Loucy (cell line): ENCODE data around the gene PHTF1.

ENCODE experiments used
- H2AFZ ChIP-seq: fragments of 200-600 bp; sonication (generic); 2 replicates; pipeline ENCODE4 v1.6.0; 2016; ENCODE audit warnings: antibody characterized with exemption, mild to moderate bottlenecking, low read length, moderate library complexity
- H3F3A ChIP-seq: fragments of 200-600 bp; 2 replicates; pipeline ENCODE4 v1.6.0; 2016; ENCODE audit warnings: antibody characterized with exemption, low read depth, mild to moderate bottlenecking
- H3K27me3 ChIP-seq: fragments of 200-600 bp; sonication (generic); 2 replicates; pipeline ENCODE4 v1.6.1; 2014; ENCODE audit warnings: low read length, mild to moderate bottlenecking; ENCODE audit not compliant: insufficient read depth, poor library complexity, severe bottlenecking
- H3K36me3 ChIP-seq: fragments of 200-600 bp; sonication (generic); 2 replicates; pipeline ENCODE4 v1.6.1; 2016; ENCODE audit warnings: low read length; ENCODE audit not compliant: insufficient read depth
- H3K4me1 ChIP-seq: fragments of 200-600 bp; sonication (generic); 2 replicates; pipeline ENCODE4 v1.5.1; 2014; ENCODE audit warnings: low read length, mild to moderate bottlenecking; ENCODE audit not compliant: insufficient read depth, poor library complexity, severe bottlenecking
- H3K4me2 ChIP-seq: fragments of 200-600 bp; sonication (generic); 2 replicates; pipeline ENCODE4 v1.6.0; 2014; ENCODE audit warnings: antibody characterized with exemption, low read length, low read depth, mild to moderate bottlenecking; ENCODE audit not compliant: poor library complexity, severe bottlenecking
- H3K4me3 ChIP-seq: fragments of 200-600 bp; sonication (generic); 2 replicates; pipeline ENCODE4 v1.5.1; 2014; ENCODE audit warnings: low read length, mild to moderate bottlenecking, mixed read lengths; ENCODE audit not compliant: poor library complexity, severe bottlenecking
- H3K79me2 ChIP-seq: fragments of 200-600 bp; sonication (generic); 2 replicates; pipeline ENCODE4 v1.6.1; 2014; ENCODE audit warnings: low read length; ENCODE audit not compliant: insufficient read depth
- H3K9ac ChIP-seq: fragments of 200-600 bp; sonication (generic); 2 replicates; pipeline ENCODE4 v1.6.0; 2014; ENCODE audit warnings: mild to moderate bottlenecking, low read depth, low read length, moderate library complexity; ENCODE audit not compliant: poor library complexity, severe bottlenecking
- H3K9me2 ChIP-seq: fragments of 200-600 bp; sonication (generic); replicated peaks from 2 replicates; pipeline ENCODE4 v1.6.1; 2016; ENCODE audit warnings: low read depth, low read length, mixed read lengths
- H3K9me3 ChIP-seq: fragments of 200-600 bp; sonication (generic); 2 replicates; pipeline ENCODE4 v1.6.1; 2014; ENCODE audit warnings: mild to moderate bottlenecking, antibody characterized with exemption, low read length, low read depth; ENCODE audit not compliant: insufficient read depth
- H4K20me1 ChIP-seq: fragments of 200-600 bp; sonication (generic); 2 replicates; pipeline ENCODE4 v1.6.0; 2014; ENCODE audit warnings: antibody characterized with exemption, low read length, mild to moderate bottlenecking; ENCODE audit not compliant: insufficient read depth, poor library complexity, severe bottlenecking
- CTCF ChIP-seq: fragments of 200-600 bp; sonication (generic); conservative IDR thresholded peaks from 2 replicates; pipeline ENCODE4 v1.5.1; 2014; ENCODE audit warnings: mild to moderate bottlenecking, antibody characterized with exemption, low read length
- EZH2phosphoT487 ChIP-seq: fragments of 200-600 bp; IDR thresholded peaks from 2 replicates; pipeline ENCODE4 v1.6.1; 2018; ENCODE audit warnings: antibody characterized with exemption, mild to moderate bottlenecking, moderate library complexity, borderline replicate concordance

The PHTF1 gene

GRCh38 chr1:113768916-113769600 is 9.8 kb upstream of the PHTF1 start:
- H3K4me2 ChIP-seq: peak overlapping the region; percentile 8
- TF ChIP-seq EZH2phosphoT487 (no peak), CTCF (no peak)
- no peaks in the 10 kb centered on the region for H3K27me3 ChIP-seq
- H3K36me3 ChIP-seq: peaks cover 93% of the 10 kb centered on the region
- peaks cover 13% of the 10 kb centered on the region for H3K4me1 ChIP-seq
- H3K9me2 ChIP-seq: no peaks in the 10 kb centered on the region
- H3F3A ChIP-seq: no peaks in the 10 kb centered on the region
- H3K9ac ChIP-seq: no peak overlapping the region
- H2AFZ ChIP-seq: no peak overlapping the region
- no peak overlapping the region for H3K4me3 ChIP-seq
- H3K79me2 ChIP-seq: peaks cover 27% of the 10 kb centered on the region; the same call in 1 of the 2 replicates
- H3K9me3 ChIP-seq: no peaks in the 10 kb centered on the region
- peaks cover 13% of the 10 kb centered on the region for H4K20me1 ChIP-seq

- no peak overlapping the region for H3K4me3 ChIP-seq
- peaks cover 70% of the 10 kb centered on the region for H3K36me3 ChIP-seq
Measured at GRCh38 chr1:113765306-113766230, 6.3 kb upstream of the PHTF1 start.

GRCh38 chr1:113763661-113764060 is 4.4 kb upstream of the PHTF1 start:
- Histone ChIP-seq H3K4me3 (no peak overlapping the region), H3K27me3 (no peaks in the 10 kb centered on the region), H2AFZ (no peak overlapping the region), H3K9me3 (no peaks in the 10 kb centered on the region), H3K79me2 (peaks cover under 1% of the 10 kb centered on the region; the same call in 1 of the 2 replicates), H3K9ac (no peak overlapping the region), H4K20me1 (no peaks in the 10 kb centered on the region), H3F3A (peaks cover 21% of the 10 kb centered on the region), H3K4me1 (peaks cover 7% of the 10 kb centered on the region), H3K4me2 (no peak overlapping the region), H3K9me2 (no peaks in the 10 kb centered on the region), H3K36me3 (peaks cover 55% of the 10 kb centered on the region)
- TF ChIP-seq CTCF: no peak
- TF ChIP-seq EZH2phosphoT487: no peak

More at GRCh38 chr1:113765306-113766230, 6.3 kb upstream of the PHTF1 start:
- no peak overlapping the region for H3K4me2 ChIP-seq
- H3K9me2 ChIP-seq: no peaks in the 10 kb centered on the region
- no peak for TF ChIP-seq EZH2phosphoT487
- TF ChIP-seq CTCF: no peak
- no peak overlapping the region for H2AFZ ChIP-seq
- H3F3A ChIP-seq: peaks cover 14% of the 10 kb centered on the region
- no peaks in the 10 kb centered on the region for H3K9me3 ChIP-seq
- peaks cover 11% of the 10 kb centered on the region; the same call in 1 of the 2 replicates for H3K79me2 ChIP-seq
- H4K20me1 ChIP-seq: peaks cover 5% of the 10 kb centered on the region
- H3K9ac ChIP-seq: no peak overlapping the region
- no peaks in the 10 kb centered on the region for H3K27me3 ChIP-seq
- peaks cover 13% of the 10 kb centered on the region for H3K4me1 ChIP-seq
